ENCODE measurements around the gene CSMD2.

CSMD2 gene

GRCh38 chr1:33997127-33998036 is 167.6 kb downstream of the CSMD2 start:
- no peak for DNase-seq (ENCODE audit: low spot score)

GRCh38 chr1:33996281-33996680 is 168.7 kb downstream of the CSMD2 start:
- DNase-seq (ENCODE audit: low spot score): no peak

GRCh38 chr1:33993301-33993700 is 171.7 kb downstream of the CSMD2 start:
- DNase-seq (ENCODE audit: low spot score): no peak

GRCh38 chr1:33990281-33990680 is 174.7 kb downstream of the CSMD2 start:
- DNase-seq (ENCODE audit: low spot score): no peak

- no peak for DNase-seq (ENCODE audit: low spot score)
Observed at GRCh38 chr1:33988161-33988560, 176.9 kb downstream of the CSMD2 start.

GRCh38 chr1:33986390-33987095 is 178.5 kb downstream of the CSMD2 start:
- no peak for DNase-seq (ENCODE audit: low spot score)

- no peak for DNase-seq (ENCODE audit: low spot score)
Observed at GRCh38 chr1:33985656-33986055, 179.4 kb downstream of the CSMD2 start.

GRCh38 chr1:33984906-33985565 is 180.0 kb downstream of the CSMD2 start:
- DNase-seq (ENCODE audit: low spot score): no peak

GRCh38 chr1:33982419-33982818 is 182.6 kb downstream of the CSMD2 start:
- DNase-seq (ENCODE audit: low spot score): no peak

GRCh38 chr1:33979341-33979740 is 185.7 kb downstream of the CSMD2 start:
- no peak for DNase-seq (ENCODE audit: low spot score)

GRCh38 chr1:33975961-33976360 is 189.1 kb downstream of the CSMD2 start:
- no peak for DNase-seq (ENCODE audit: low spot score)

- no peak for DNase-seq (ENCODE audit: low spot score)
Observed at GRCh38 chr1:33973799-33974545, 191.1 kb downstream of the CSMD2 start.

- DNase-seq (ENCODE audit: low spot score): no peak
Observed at GRCh38 chr1:33972676-33973395, 192.2 kb downstream of the CSMD2 start.

- DNase-seq (ENCODE audit: low spot score): no peak
Observed at GRCh38 chr1:33971913-33972312, 193.1 kb downstream of the CSMD2 start.

GRCh38 chr1:33971018-33971710 is 193.9 kb downstream of the CSMD2 start:
- no peak for DNase-seq (ENCODE audit: low spot score)

GRCh38 chr1:33970148-33970825 is 194.7 kb downstream of the CSMD2 start:
- no peak for DNase-seq (ENCODE audit: low spot score)

- no peak for DNase-seq (ENCODE audit: low spot score)
Observed at GRCh38 chr1:33966346-33967141, 198.5 kb downstream of the CSMD2 start.

- no peak for DNase-seq (ENCODE audit: low spot score)
Observed at GRCh38 chr1:33965086-33965485, 199.9 kb downstream of the CSMD2 start.

GRCh38 chr1:33962061-33962460 is 203.0 kb downstream of the CSMD2 start:
- DNase-seq (ENCODE audit: low spot score): no peak
